Tibial nerve (tissue), 4 donors: ENCODE data around the gene C4orf51.

ENCODE experiments used
- CTCF ChIP-seq, 5 experiments: fragments of 200-600 bp in 3 of 5; fragments of 450-650 bp in 2 of 5; sonication (generic) in 3 of 5; IDR thresholded peaks; one replicate each; pipeline ENCODE4 v1.5.1; 2016 to 2019; ENCODE audit warnings: antibody characterized with exemption in 5 of 5, mild to moderate bottlenecking in 3 of 5, moderate library complexity in 2 of 5
- EP300 ChIP-seq, 2 donors: sonication (generic); formaldehyde crosslinking; IDR thresholded peaks; one replicate each; pipeline ENCODE4 v1.6.1; 2017; ENCODE audit warnings: antibody characterized with exemption in 2 of 2, mild to moderate bottlenecking in 1 of 2
- POLR2A ChIP-seq, 2 donors: fragments of 450-650 bp; IDR thresholded peaks; one replicate each; pipeline ENCODE4 v1.6.1; 2017; ENCODE audit warnings: antibody characterized with exemption in 2 of 2, mild to moderate bottlenecking in 2 of 2, moderate library complexity in 2 of 2

- TF ChIP-seq CTCF (IDR thresholded peaks at IDR 0.05) (no peak), POLR2A (IDR thresholded peaks at IDR 0.05) (no peak), EP300 (IDR thresholded peaks at IDR 0.05) (no peak)
Measured at GRCh38 chr4:145643295-145643694, 36.7 kb upstream of the C4orf51 start.
